Smooth muscle cell of the brain vasculature (primary cell): Measurements from ENCODE around the gene SCUBE3.

Experiments used
- DNase-seq: peaks from one replicate; pipeline ENCODE4 v3.0.0-alpha.2; 2012; ENCODE audit warnings: low read depth, low spot score

SCUBE3 gene

DNA sequence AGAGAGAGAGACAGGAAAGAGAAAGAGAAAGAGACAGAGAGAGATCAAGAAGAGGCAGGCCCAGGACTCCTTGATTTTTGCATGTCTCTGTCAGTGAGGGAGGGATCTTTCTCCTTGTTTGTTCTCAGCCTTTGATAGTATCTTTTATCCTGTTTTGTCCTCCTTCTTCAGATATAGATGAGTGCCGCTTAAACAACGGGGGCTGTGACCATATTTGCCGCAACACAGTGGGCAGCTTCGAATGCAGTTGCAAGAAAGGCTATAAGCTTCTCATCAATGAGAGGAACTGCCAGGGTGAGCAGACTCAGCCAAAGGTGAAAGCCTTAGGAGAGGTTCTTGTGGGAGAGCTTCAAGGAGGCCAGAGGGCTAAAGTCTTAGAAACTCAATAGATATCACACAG is 25.8 kb downstream of the SCUBE3 start:
- DNase-seq: no peak

DNA sequence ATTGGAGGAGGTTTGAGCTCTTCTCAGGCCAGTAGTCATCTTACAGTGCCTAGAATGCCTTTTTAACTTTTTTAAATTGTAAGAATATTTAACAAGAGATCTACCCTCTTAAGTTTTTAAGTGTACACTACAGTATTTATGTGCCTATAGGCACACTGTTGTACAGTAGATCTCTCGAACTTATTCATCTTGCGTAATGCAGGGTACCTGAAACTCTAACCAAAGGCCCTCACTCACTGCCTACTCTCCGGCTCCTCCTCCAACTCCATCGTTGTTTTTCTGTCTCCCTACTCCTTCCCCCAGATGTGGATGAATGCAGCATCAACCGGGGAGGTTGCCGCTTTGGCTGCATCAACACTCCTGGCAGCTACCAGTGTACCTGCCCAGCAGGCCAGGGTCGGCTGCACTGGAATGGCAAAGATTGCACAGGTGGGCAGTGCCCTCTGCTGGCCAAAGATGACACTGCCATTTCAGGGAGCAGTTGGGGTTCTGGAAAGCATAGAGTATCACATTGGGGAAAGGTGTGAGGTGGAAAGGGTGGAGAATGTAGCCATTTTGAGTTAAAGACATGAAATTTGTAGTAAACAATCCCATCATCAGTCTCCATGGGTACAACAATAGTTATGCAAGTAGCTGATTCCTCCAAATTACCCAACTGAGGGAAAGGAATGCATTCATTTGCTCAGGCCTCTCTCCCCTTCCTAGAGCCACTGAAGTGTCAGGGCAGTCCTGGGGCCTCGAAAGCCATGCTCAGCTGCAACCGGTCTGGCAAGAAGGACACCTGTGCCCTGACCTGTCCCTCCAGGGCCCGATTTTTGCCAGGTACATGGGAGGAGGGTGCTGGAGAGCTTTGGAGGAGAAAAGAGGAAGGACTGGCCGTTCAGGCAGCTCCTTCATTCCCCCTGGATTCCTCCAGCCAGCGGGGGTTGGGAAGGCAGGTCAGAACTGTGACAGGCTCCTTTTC is 27.4 kb downstream of the SCUBE3 start:
- no peak for DNase-seq

DNA sequence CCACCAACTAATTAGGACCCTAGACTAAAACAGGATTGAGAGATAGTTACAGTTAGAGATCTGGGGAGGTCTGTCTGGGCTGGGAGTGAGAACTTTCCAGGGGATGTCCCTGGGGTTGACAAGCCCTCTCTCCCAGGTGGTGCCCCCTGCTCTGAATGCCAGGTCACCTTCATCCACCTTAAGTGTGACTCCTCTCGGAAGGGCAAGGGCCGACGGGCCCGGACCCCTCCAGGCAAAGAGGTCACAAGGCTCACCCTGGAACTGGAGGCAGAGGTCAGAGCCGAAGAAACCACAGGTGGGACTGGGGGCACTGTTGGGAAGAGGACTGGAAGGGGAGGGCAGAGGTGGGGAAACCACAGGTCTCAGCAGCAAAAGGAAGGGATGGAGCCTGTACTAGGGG is 28.7 kb downstream of the SCUBE3 start:
- DNase-seq: no peak

DNA sequence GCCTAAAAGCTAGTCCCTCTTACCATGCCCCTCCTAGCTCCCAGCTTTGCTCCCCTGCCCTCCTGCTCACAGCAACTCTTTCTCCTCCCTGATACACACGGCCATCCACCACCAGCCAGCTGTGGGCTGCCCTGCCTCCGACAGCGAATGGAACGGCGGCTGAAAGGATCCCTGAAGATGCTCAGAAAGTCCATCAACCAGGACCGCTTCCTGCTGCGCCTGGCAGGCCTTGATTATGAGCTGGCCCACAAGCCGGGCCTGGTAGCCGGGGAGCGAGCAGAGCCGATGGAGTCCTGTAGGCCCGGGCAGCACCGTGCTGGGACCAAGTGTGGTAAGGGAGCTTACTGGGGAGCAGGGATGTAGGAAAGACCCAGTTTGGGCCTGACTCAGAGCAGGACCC is 29.1 kb downstream of the SCUBE3 start:
- DNase-seq: no peak

DNA sequence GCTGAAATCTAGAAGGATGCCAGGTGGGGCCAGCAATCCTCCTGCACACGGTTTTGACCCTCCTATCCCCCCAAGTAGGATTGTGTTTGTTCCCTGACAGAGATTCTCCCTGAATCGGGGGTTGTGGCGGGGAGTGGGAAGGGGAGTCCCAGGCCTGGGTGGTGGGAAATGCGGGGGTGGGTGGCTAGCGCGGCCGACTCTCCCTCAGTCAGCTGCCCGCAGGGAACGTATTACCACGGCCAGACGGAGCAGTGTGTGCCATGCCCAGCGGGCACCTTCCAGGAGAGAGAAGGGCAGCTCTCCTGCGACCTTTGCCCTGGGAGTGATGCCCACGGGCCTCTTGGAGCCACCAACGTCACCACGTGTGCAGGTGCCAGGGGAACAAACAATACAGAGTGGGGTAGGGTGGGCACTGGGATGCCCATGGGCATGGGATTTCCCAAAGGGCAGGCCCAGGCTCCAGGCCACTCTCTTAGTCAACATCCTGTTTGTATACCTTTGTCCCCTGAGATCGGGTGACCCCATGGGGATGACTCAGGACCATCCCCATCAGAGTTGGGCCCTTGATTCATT is 29.7 kb downstream of the SCUBE3 start:
- DNase-seq: no peak

DNA sequence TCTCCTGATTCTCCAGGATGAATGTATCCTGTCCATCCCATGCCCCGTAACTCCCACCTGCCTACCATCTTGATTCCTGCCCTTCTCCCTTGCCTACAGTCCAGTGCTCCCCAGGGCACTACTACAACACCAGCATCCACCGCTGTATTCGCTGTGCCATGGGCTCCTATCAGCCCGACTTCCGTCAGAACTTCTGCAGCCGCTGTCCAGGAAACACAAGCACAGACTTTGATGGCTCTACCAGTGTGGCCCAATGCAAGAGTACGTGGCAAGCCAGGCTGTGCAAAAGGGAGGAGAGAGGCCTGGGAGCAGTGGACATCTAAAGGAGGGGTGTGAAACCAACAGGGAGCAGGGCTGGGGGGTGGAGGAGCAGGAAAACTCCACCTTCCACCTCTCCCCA is 30.8 kb downstream of the SCUBE3 start:
- DNase-seq: no peak

DNA sequence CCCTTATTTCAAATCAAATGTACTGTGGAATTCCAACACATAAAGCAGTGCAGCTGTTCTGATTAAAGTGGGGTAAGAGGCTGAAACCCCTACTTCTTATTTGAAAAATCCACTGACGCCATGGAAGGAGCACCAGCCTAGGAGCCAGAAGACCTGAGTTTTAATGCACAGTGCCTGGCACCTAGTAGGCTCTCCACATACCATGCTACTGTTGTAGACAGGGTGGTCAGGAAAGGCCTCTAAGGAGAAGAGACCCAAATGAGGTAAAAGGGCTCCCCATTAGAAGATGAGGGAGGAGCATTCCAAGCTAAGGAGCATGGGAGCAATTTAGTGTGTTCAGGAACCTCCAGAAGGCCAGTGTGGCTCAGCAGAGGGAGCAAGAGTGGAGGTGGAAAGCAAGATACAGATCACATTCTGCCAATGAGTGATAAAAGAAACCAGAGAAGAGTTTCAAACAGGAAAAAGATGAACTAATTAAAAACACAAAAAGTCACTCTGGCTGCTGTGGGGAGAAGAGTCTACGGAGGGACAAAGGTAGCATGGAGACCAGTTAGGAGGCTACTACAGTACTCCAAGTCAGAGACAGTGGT is 34.0 kb downstream of the SCUBE3 start:
- DNase-seq: no peak

DNA sequence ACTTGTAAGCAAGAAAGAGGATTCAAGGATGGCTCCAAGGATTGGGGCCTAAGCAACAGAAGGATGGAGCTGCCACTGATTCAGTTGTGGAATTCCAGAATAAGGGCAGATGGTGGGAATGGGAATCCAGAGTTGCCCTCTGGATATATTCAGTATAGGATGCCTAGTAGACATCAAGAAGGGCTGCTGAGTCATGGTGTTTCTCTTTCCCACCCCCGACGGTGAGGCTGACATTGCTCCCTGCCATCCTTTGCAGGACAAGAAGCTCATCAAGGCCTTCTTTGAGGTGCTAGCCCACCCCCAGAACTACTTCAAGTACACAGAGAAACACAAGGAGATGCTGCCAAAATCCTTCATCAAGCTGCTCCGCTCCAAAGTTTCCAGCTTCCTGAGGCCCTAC is 34.5 kb downstream of the SCUBE3 start:
- no peak for DNase-seq

DNA sequence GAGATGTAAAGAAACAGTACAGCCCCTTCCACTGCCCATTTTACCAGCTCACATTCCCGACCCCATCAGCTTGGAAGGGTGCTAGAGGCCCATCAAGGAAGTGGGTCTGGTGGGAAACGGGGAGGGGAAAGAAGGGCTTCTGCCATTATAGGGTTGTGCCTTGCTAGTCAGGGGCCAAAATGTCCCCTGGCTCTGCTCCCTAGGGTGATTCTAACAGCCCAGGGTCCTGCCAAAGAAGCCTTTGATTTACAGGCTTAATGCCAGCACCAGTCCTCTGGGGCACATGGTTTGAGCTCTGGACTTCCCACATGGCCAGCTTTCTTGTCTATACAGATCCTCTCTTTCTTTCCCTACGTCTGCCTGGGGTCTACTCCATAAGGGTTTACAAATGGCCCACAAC is 35.2 kb downstream of the SCUBE3 start:
- DNase-seq: no peak

DNA sequence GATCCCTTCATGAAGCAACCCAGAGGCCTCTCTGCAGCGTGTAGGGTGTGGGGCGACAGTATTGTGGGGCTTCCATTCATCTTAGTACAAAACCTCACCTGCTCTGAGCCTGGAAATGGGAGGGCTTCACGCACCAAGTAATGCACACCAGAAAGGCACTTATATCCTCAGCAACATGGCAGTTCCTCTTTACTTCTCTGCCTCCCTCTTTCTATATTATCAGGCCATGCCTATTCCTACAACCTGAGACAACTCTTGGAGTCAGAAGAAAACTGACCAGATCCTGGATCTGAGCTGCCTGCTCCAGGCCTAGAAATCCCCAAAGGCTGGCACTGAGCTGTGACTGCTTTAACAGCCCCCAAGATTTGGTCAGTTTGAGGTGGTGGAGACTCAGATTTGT is 38.2 kb downstream of the SCUBE3 start:
- no peak for DNase-seq

DNA sequence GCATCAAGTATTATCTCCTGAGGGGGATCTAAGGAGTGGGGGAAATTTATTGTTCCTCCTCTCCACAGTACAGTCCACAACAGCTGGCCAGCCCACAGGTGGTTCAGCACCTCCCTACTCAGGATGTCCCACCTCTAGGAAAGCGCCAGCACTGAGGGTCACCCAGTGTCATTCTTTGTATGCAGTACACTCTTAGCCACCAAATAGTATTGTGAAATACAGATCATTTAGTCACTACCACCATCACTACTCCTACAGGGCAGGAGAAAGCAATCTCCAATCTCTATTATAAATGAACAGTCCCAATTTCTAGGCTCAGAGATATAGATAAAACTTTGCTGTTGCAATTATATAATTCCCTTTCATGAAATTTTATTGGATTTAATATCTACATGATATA is 39.5 kb downstream of the SCUBE3 start:
- DNase-seq: no peak

DNA sequence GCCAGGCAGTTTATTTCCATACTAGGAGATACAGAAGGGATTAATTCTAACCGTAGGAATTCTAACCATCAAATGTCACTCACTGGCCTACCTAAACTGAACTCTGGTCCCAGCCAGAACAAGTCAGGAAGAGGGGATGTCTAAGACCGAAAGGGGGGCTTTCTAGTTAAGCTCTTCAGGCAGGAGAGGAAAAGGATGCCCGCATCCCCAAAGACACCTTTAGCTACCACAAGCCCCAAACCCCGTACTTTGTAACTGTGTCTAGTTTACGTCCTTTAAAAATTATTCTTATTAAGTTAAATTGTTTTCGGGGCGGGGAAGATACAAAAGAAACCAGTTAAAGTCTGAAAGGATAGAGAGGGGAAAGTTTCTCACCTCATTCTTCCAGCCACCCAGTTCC is 44.6 kb downstream of the SCUBE3 start:
- no peak for DNase-seq

DNA sequence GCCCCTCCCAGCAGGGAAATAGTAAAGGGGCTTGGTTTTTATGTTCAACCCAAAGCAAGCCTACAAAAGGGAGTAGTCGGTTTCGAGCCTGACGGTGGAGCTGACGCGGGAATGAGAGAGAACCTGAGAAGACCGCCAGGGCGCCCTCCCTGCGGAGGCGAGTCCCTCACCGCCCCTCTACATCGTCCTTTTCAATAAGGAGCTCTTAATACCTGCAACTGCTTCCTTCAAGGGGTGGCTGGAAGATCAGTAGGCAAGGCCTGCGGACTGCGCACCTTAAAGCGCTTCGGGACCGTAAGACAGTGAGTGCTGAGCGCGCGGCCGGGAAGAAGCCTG is 45.1 kb downstream of the SCUBE3 start:
- DNase-seq: no peak

DNA sequence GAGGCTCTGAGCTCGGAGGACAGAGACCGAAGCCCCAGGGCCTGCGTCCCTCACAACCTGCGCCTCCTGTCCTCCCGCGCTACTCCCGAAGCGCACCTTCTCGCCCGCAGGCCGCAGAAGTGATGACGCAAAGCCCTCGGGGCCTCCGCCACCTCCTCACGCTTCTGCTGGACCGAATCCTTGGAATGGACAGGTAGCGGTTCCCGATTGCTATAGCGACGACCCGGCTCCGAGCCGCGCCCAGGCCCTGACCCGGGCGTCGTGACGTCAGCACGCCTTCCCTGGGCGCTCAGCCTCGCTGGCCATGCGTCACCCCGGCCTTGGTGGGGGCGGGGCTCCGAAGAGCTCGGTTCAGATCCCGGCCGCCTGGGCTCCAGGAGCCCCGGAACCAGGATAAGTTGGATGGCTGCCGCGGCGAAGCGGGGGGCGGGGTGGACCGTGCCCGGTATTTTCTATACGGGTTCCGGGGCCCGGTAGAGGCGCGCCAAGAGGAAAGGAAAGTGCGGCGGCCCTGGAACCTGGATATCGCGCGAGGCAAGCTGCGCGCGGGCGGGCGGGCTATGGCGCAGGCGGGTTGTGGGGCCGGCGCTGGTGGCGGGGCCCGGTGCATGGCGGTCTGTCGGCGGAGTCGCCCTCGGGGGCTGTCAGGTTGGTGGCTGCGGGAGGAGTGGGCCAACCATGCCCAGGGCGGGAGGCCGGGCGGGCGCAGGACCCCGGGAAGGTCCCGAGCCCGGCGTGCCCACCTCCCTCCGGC is 45.6 kb downstream of the SCUBE3 start, which contains the start of gene ZNF76:
Gene ZNF76 (plus strand): TSS at position 542 of the 754 bp plus-strand sequence. CDS start 21,417 bp downstream, outside the sequence.
- peak; percentile 90 for DNase-seq

DNA sequence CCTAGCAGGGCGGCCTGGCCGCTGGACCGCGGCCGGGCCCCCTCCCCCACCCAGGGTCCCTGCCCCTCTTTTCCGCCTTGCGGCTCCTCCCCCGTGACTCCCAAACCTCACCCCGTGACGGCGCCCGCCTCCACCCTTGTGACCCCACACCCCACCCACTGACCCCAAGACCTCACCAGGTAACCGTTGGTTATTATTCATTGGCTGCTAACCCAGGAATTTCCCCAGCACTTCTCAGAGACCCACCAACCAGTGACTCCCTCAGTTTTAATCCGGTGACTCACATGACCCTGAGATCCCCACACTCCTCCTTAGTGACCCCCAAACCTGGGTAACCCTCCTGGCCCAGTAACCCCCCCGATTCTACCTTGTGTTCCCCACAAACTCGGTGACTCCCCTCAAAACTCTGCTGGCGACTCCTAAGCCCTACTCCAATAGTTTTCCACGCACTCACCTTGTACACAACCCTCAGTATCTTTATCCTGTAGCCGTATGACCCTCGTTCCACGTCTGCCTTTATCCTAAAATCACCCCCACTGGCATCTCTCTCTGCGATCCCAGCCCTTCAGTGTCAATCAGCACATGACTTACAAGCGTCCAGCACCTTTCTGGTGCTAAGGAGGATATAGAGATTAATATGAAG is 46.3 kb downstream of the SCUBE3 start:
- DNase-seq: no peak

DNA sequence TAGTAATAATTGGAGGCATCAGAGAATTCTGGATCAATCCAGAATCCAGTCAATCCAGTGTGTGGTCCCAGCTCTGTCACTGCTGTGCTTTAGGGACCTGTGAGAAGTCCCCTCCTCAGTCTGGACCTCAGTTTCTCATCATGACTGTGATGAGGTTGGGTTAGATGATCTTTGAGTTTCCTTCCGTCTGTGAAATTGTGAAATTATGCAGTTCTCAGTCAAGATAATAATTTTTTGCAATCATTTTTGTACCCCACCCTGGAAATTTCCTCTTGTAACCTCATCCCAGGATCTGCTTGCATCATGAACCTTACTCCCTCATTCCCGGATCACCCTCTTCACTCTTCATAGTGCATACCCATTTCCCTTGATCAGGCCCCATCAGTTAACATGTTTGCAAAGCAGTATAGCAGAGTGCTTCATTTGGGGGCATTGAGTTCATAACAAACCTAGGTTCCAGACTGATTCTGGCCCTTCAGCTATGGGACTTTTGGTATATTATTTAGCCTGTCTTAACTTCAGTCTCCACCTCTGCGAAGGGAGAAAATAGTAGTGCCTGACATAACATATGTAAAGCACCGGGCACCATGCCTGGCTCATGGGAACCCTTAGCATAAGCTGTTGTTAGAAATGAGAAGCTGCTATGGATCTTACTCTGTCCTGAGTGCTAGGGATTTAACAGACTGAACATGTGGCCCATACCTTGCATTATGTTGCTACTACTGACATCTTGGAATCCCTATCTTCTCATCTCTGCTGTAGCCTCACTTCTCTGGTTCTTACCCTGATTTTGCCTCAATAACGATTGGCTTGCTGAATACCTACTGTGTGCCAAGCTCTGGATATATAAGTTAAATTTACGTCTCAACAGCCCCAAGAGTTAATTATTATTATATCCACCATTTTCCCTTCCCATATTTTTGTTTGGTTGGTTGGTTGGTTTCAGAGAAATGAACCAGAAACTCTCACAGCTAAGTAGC is 47.1 kb downstream of the SCUBE3 start:
- no peak for DNase-seq

DNA sequence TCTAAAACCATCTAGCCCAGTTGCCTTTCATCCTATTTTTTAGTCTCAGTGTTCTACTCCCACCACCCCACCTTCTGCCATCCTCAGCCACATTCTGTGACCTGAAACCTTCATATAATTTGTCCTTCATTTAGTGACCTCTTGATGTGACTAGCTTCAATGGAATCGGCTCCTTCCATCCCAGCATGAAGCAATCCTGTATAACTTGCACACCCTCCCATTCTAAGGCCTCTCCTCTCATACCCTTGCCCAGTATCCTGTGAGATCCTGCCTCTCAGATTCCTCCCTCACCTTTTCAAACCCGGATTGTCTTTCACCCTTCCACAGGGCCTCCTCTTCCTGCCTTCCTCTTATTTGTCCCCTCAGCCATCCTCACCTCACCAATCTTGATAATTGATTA is 48.8 kb downstream of the SCUBE3 start:
- DNase-seq: no peak

DNA sequence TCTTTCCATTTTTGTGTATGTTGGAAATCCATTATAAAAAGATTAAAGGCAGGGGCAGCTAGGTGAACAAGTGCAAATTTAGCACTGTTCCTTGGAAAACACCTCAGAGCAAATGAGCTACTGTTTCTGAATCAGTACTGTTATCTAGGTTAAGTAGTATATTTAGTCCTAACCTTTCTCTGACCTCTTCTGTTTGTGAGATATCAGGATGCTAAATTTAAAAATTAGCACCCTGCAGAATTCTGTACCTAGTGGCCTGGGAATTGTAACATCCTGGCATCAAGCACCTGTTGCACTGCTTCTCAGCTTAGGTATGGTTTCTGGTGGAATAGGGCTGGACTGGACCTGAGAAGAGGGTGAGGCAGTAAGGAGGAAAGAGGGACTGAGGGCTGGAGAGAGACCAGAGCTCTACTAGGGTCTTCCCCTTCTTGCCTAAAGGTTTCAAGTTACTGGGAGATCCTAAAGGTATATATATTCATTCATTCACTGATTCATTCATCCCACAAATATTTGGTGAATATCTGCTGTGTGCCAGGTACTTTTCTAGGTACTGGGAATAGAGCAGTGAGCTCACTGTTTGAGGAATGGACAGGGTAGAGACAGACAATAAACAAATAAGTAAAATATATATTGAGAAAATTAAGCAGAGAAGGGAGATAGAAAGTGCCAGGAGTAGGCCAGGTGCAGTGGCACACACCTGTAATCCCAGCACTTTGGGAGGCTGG is 51.0 kb downstream of the SCUBE3 start:
- DNase-seq: no peak

DNA sequence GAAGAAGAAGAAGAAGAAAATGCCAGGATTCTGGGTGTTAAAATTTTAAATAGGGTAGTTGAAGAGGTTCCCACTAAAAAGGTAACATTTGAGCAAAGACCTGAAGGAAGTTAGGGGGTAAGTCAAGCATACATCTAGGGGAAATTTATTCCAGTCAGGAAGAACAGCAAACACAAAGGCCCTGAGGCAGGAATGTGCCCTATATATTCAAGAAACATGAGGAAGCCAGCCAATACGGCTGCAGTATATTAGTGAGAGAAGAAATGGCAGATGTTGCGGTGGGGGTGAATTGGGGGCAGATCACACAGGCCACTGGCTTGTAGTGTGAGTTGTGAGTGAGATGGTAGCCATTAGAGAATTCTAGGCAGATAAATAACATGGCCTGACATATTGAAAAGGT is 51.8 kb downstream of the SCUBE3 start:
- no peak for DNase-seq

DNA sequence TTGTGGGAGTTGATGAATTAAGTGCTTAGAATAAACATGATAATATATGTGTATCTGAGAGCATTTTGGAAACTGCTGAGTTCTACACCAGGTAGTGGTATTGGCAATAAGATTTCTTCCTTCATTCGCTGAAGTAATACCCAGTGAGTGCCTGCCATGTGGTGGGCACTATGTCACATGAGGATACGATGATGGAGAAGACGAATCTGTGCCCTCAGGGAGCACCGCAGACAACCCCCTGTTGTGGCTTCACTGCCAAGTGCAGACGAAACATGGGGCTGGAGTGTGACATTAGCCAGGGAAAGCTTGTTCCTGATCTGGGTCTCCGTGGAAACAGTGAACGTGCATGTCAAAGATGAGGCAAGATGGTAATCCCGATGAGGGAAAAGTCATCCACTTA is 53.7 kb downstream of the SCUBE3 start:
- no peak for DNase-seq
